BJ (cell line): ENCODE data around the gene ARL15. TPM values are rescaled to one million over a fixed set of nuclear protein-coding genes. Genes with fewer than 3 reads are reported as not detected.

ENCODE experiments used
- CTCF ChIA-PET: fragments of 350-600 bp; formaldehyde crosslinking; extraction: SDS; loops from one replicate; lab custom pipeline; 2021; ENCODE audit warnings: antibody characterized with exemption, inconsistent platforms; lab: Yijun Ruan, JAX
- POLR2A ChIA-PET: fragments of 300-600 bp; sonication (Branson Sonifier 250); formaldehyde crosslinking; extraction: SDS; loops from one replicate; lab custom pipeline; 2021; ENCODE audit warnings: antibody characterized with exemption; lab: Charles Lee
- DNase-seq: peaks from one replicate; pipeline ENCODE4 v3.0.0-alpha.2; 2011; ENCODE audit warnings: low read depth
- H3K27me3 ChIP-seq: 2 replicates; pipeline ENCODE4 v1.6.0; 2011; ENCODE audit warnings: low read length; ENCODE audit not compliant: control insufficient read depth, insufficient read depth
- H3K36me3 ChIP-seq: 2 replicates; pipeline ENCODE4 v1.5.1; 2011; ENCODE audit warnings: low read length; ENCODE audit not compliant: control insufficient read depth, insufficient read depth
- H3K4me3 ChIP-seq: 2 replicates; pipeline ENCODE4 v1.5.1; 2011; ENCODE audit warnings: low read depth, mild to moderate bottlenecking, control low read depth, low read length
- polyA plus RNA-seq: library from polyadenylated mRNA; depleted of rRNA; stranded (reverse); fragments of >200 nt; gene quantifications from 2 replicates; pipeline ENCODE4 v1.2.3, GENCODE V29; 2011
- TF ChIP-seq, protein P1 (sequence below): IDR thresholded peaks from 2 replicates; pipeline ENCODE4 v1.5.1; 2011; ENCODE audit warnings: low read depth, mild to moderate bottlenecking, control low read depth, inconsistent platforms, low read length, moderate library complexity; ENCODE audit not compliant: insufficient read depth

Gene ARL15
- polyA plus RNA-seq, 1 experiment: 11.9 TPM

DNA sequence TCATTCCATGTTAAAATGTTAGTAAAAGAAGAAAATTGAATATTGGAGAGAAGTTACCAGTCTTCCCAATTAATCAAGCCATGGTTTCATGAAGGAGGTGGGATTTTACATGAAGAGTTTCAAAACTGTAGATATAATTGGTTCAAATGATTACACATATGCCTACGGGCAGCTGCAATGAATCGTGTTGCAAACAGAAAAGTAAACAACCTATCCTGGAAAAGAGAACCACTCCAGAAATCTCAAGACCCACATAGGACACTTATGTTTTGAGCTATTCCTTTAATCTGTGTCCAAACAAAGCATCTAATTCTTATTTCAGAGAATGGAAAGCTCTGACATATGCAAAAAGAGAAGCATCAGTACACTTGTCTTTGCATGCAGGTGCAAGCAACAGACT lies 409.7 kb downstream of the ARL15 start:
- H3K27me3 ChIP-seq: no peaks in the 10 kb centered on the region
- ChIA-PET POLR2A (no interaction called here), CTCF (no interaction called here)
- no peak overlapping the region for H3K4me3 ChIP-seq
- DNase-seq: no peak
- H3K36me3 ChIP-seq: no peaks in the 10 kb centered on the region
- TF ChIP-seq, protein P1, sequence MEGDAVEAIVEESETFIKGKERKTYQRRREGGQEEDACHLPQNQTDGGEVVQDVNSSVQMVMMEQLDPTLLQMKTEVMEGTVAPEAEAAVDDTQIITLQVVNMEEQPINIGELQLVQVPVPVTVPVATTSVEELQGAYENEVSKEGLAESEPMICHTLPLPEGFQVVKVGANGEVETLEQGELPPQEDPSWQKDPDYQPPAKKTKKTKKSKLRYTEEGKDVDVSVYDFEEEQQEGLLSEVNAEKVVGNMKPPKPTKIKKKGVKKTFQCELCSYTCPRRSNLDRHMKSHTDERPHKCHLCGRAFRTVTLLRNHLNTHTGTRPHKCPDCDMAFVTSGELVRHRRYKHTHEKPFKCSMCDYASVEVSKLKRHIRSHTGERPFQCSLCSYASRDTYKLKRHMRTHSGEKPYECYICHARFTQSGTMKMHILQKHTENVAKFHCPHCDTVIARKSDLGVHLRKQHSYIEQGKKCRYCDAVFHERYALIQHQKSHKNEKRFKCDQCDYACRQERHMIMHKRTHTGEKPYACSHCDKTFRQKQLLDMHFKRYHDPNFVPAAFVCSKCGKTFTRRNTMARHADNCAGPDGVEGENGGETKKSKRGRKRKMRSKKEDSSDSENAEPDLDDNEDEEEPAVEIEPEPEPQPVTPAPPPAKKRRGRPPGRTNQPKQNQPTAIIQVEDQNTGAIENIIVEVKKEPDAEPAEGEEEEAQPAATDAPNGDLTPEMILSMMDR: no peak

DNA sequence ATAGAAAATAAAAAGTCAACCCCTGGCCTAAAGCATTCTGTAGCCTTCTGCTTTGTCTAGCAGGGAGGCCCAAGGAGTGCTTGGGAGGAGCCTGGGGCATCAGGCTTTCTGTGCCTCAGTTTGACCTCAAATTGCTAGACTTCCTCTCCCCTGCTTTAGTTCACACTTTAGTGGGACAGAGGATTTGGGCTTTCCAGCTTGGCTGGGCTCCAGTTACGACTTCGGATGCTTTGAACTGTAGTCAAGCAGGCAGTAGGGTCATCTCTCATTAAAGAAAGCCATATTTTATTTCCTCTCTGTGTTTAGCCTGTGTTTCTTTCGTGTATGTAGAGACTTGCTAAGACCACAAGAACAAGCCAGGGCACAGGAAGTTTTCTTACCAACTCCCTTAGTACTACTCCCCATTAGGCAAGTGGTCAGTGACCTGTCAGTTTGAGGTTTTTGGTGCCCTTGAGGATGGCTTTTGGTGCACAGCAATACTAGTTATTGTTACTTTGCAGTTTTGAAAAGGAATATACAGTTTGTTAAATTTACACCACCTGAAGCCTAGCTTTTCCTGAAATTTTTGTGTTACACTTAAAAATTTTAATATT lies 415.2 kb downstream of the ARL15 start:
- Histone ChIP-seq H3K27me3 (no peaks in the 10 kb centered on the region), H3K36me3 (no peaks in the 10 kb centered on the region), H3K4me3 (no peak overlapping the region)
- POLR2A ChIA-PET: no interaction called here
- CTCF ChIA-PET: interaction anchor here (1.7 kb wide), 1 partner anchor 22 kb away, joined by 4 read pairs; no protein-coding TSS in a partner anchor
- TF ChIP-seq, protein P1: no peak
- no peak for DNase-seq

DNA sequence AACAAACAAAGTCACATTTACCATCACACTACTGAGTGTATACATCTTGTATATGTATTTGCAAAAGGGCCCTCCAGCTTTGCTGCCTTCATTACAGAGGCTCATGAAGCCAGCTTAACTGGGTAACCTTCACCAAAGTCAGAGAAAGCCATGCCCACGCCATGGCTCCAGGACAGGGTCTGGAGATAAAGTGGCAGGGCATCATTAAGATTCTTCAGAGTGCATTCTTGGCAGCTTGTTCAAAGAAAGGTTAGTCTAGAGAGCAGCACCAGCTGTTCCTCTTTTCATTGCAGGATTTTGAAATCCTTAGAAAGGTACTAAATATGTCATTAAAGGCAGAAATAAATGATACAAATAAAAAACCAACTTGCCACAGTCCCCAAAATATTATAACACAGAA lies 416.7 kb downstream of the ARL15 start:
- POLR2A ChIA-PET: no interaction called here
- TF ChIP-seq, protein P1: no peak
- H3K4me3 ChIP-seq: no peak overlapping the region
- no peak for DNase-seq
- CTCF ChIA-PET: interaction anchor here (1.1 to 1.7 kb wide), 2 partner anchors 23 to 26 kb away, joined by 3 to 4 read pairs; no protein-coding TSS in a partner anchor
- H3K36me3 ChIP-seq: no peaks in the 10 kb centered on the region
- no peaks in the 10 kb centered on the region for H3K27me3 ChIP-seq

DNA sequence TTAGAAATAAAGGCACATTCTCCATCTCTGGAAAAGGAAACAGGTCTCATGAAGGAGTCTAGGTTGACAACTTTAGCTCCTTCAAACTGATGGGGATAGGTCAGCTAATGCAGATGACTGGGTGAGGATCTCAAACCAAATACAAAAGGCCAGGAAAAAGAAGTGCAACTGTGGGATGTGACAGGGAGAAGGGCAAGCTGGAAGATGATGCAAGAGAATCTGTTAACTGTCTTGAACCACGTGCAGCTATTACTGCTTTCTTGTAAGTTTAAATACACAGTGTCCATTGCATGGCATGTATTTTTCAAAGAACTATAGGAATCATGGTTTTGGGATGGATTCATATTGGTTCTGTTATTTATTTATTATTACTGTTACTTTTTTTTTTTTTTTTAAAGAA lies 418.1 kb downstream of the ARL15 start:
- ChIA-PET POLR2A (no interaction called here), CTCF (interaction anchor here (0.6 to 0.8 kb wide), 2 partner anchors 8 to 17 kb away, joined by 3 read pairs; no protein-coding TSS in a partner anchor)
- Histone ChIP-seq H3K27me3 (no peaks in the 10 kb centered on the region), H3K4me3 (no peak overlapping the region), H3K36me3 (no peaks in the 10 kb centered on the region)
- DNase-seq: no peak
- TF ChIP-seq, protein P1: no peak

DNA sequence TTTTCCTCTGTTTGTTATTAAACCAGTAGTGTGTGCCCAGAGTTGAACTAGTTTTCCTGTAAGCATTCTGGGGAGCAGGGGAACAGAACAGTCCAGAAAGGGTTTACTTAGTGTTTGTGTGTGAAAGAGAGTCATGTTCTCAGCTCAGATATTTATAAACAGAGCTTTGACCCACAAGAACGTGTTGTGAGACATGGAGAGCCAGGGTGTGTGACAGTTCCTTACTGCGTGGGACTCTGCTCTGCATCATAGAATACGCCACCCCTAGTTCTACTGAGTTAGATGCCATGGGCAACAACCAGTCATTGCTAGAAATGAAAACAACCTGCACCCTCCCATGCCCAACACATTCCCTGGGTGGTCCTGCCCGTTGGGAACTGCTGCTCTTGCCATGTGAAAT lies 419.2 kb downstream of the ARL15 start:
- TF ChIP-seq, protein P1: no peak
- ChIA-PET CTCF (no interaction called here), POLR2A (no interaction called here)
- no peaks in the 10 kb centered on the region for H3K27me3 ChIP-seq
- H3K4me3 ChIP-seq: no peak overlapping the region
- no peak for DNase-seq
- H3K36me3 ChIP-seq: no peaks in the 10 kb centered on the region
